ENCODE results near the gene CAMK1G. TPM values are rescaled to one million over a fixed set of nuclear protein-coding genes. Genes with fewer than 3 reads are reported as not detected.

CAMK1G gene
- total RNA-seq, 1 donor from 2014 or later: 0.21 TPM

DNA sequence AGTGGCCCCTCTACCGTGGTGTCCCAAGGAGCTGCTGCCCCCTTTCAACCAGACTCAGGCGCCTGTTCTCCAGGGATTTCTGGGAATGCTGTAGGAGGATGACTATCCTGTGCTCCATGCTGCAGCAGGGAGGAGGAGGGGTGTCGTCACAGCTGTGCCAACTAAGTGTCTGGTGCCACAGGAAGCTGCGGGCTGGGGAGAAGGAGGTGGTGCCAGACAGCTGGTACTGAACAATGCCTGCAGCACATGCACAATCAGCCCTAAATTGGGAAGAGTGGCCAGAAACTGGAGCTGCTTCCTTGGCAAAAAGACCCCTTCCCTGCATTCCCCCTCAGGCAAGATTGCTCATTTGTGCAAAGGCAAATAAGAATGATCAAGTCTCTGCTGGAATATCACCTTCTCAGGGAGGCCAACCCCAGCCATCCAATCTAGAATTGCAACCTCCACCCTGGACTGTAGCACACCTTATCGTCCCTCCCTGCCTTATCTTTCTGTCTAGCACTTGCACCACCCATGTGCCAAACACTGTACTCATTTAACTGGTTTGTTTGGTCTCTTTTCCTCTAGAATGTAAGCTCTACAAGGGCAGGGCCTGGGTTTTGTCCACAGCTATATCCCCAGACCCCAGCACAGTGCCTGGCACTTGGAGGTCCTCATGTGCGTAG, 35.4 kb downstream of the CAMK1G start:
- no peaks in the 10 kb centered on the region for H3K36me3 ChIP-seq (ENCODE audit: control insufficient read depth, insufficient read depth, low read length)
- H3K27me3 ChIP-seq (ENCODE audit: control insufficient read depth, insufficient read depth, low read length): no peaks in the 10 kb centered on the region
- DNase-seq (ENCODE audit: low read depth): no peak
- TF ChIP-seq, protein P1, sequence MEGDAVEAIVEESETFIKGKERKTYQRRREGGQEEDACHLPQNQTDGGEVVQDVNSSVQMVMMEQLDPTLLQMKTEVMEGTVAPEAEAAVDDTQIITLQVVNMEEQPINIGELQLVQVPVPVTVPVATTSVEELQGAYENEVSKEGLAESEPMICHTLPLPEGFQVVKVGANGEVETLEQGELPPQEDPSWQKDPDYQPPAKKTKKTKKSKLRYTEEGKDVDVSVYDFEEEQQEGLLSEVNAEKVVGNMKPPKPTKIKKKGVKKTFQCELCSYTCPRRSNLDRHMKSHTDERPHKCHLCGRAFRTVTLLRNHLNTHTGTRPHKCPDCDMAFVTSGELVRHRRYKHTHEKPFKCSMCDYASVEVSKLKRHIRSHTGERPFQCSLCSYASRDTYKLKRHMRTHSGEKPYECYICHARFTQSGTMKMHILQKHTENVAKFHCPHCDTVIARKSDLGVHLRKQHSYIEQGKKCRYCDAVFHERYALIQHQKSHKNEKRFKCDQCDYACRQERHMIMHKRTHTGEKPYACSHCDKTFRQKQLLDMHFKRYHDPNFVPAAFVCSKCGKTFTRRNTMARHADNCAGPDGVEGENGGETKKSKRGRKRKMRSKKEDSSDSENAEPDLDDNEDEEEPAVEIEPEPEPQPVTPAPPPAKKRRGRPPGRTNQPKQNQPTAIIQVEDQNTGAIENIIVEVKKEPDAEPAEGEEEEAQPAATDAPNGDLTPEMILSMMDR (IDR thresholded peaks at IDR 0.05; ENCODE audit: insufficient read depth, low read length, poor library complexity, severe bottlenecking): no peak
- H3K4me3 ChIP-seq (ENCODE audit: low read depth, low read length): no peak overlapping the region

DNA sequence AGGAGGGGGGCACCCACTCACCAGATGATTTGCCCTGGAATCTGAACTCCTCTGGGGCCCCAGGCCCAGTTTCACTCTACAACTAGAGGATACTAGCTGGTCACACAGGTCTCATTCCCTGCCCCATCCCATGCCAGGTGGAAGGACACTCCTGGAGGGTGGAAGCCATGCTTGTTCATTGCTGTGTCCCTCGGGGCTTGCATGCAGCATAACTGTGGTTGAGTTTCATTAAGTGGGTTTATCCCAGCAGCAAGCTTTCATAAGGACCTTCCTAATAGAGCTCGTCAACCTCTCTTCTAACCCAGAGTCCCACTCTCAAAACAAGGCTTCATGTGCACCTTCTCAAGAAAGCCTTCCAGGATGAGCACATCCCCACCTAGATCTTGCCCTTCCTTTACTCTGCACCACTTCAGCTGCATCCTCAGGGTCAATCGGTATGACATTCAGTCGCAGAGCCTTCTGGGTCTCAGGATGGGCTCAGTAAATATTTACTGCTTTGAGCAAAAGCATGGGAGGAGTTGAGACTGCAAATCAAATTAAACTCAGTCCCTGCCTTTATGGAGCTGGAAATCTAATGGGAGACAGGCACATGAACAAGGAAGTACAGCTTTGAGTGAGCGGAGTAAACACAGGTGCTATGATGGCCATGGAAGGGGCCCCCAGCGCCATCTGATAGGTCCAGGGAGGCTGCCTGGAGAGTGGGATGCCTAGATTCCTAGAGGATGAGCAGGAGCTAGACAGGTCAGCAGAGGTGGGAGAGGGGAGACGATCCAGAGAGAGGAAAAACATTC, 36.4 kb downstream of the CAMK1G start:
- TF ChIP-seq, protein P1 (IDR thresholded peaks at IDR 0.05; ENCODE audit: insufficient read depth, low read length, poor library complexity, severe bottlenecking): no peak
- Histone ChIP-seq H3K27me3 (ENCODE audit: control insufficient read depth, insufficient read depth, low read length) (no peaks in the 10 kb centered on the region), H3K4me3 (ENCODE audit: low read depth, low read length) (no peak overlapping the region), H3K36me3 (ENCODE audit: control insufficient read depth, insufficient read depth, low read length) (no peaks in the 10 kb centered on the region)
- DNase-seq (ENCODE audit: low read depth): no peak

DNA sequence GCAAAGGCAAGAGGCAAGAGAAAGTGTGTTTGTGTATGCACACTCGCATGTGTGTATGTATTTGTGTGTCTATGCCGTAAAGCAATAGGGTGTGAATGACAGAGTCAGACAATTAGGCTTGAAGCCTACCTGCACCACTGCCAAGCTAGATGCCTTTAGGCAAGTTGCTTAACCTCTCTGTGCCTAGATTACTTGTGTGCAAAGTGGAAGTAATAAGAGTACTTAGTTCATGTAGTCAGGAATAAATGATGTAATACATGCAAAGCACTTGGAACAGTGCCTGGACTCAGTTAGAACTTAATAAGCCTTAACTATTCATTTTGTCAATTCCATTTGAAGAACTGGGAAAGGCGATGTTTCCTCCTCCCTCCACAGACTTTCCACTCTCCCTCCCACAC, 37.0 kb downstream of the CAMK1G start:
- no peaks in the 10 kb centered on the region for H3K36me3 ChIP-seq (ENCODE audit: control insufficient read depth, insufficient read depth, low read length)
- DNase-seq (ENCODE audit: low read depth): no peak
- TF ChIP-seq, protein P1 (IDR thresholded peaks at IDR 0.05; ENCODE audit: insufficient read depth, low read length, poor library complexity, severe bottlenecking): no peak

DNA sequence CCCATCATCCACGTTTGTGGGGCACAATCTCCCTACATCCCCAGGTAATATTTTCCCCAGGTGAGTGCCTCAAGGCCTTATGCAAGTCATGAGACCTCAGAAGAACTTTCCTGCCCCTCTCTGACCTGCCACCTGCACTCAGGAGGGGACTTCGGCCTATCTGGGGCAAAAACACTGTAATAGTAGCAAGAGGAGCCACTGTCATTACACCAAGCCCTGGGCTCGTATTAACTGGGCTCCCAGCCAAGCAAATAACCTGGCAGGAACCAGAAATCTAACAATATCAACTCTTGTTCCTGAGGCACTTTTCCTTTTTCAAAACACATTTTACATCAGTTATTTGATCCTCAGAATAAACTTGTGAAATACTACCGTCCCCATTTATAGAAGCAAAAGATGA, 37.8 kb downstream of the CAMK1G start:
- no peaks in the 10 kb centered on the region for H3K36me3 ChIP-seq (ENCODE audit: control insufficient read depth, insufficient read depth, low read length)
- no peak overlapping the region for H3K4me3 ChIP-seq (ENCODE audit: low read depth, low read length)
- TF ChIP-seq, protein P1 (IDR thresholded peaks at IDR 0.05; ENCODE audit: insufficient read depth, low read length, poor library complexity, severe bottlenecking): no peak
- no peak for DNase-seq (ENCODE audit: low read depth)
- H3K27me3 ChIP-seq (ENCODE audit: control insufficient read depth, insufficient read depth, low read length): no peaks in the 10 kb centered on the region

More for the DNA sequence above, 37.0 kb downstream of the CAMK1G start:
- no peaks in the 10 kb centered on the region for H3K27me3 ChIP-seq (ENCODE audit: control insufficient read depth, insufficient read depth, low read length)
- no peak overlapping the region for H3K4me3 ChIP-seq (ENCODE audit: low read depth, low read length)

DNA sequence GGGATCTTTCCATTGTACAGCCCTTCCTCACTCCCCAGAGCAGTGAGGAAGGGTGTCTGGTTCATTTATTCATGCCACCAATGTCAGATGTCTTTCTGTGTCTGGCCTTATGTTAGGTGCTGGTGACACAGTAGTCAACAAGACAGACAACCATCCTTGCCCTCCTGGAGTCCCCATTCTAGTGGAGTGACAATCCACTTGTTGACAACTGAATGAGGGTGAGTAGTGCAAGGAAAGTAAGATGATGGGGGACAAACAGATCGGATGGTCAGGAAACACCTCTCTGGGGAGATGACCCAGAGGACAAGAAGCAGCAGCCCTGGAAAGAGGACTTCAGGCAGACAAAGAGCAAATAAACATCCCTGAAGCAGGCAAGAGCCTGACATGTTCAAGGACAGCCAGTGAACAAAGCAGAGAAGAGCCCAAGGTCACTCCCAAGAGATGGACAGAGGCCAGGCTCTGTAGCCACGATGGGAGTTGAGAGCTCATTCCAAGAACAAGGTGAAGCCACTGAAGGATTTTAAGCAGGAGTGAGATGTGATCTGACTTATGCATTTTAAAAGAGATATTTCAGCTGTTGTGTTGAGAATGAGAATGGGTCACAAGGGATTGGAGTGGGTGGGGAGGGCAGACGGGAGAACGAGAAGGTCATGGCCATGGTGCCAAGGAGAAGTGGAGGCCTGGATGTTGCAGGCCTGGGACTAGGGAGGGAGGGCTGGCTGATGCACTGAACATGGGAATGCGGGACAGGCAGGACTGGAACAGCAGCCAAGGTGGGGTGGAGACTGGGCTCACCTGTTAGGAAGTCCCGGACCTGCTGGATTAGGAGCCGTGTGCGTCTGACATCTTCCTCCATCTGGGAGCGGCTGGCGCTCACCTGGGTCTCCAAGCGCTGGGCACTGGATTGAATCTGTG, 38.5 kb downstream of the CAMK1G start:
- Histone ChIP-seq H3K36me3 (ENCODE audit: control insufficient read depth, insufficient read depth, low read length) (no peaks in the 10 kb centered on the region), H3K27me3 (ENCODE audit: control insufficient read depth, insufficient read depth, low read length) (no peaks in the 10 kb centered on the region), H3K4me3 (ENCODE audit: low read depth, low read length) (no peak overlapping the region)
- no peak for DNase-seq (ENCODE audit: low read depth)
- TF ChIP-seq, protein P1 (IDR thresholded peaks at IDR 0.05; ENCODE audit: insufficient read depth, low read length, poor library complexity, severe bottlenecking): no peak

Measured in kidney epithelial cell (primary cell).